Endothelial cell of umbilical vein (primary cell): Measurements from ENCODE around the gene TP53TG5. TPM values are rescaled to one million over a fixed set of nuclear protein-coding genes. Genes with fewer than 3 reads are reported as not detected.

Experiments used
- BruUV-seq: library from RNA; stranded (reverse); fragments of 400-500 nt; replicated peaks from 2 replicates; lab custom pipeline; 2021; lab: Mats Ljungman, UMichigan
- CTCF ChIA-PET: fragments of 300-600, 350-600 bp; sonication (Branson Sonifier 250); formaldehyde crosslinking; loops from one replicate; lab custom pipeline; 2021; ENCODE audit warnings: antibody characterized with exemption, inconsistent platforms; lab: Charles Lee
- POLR2A ChIA-PET: fragments of 300-600, 350-600 bp; sonication (Branson Sonifier 250); formaldehyde crosslinking; loops from one replicate; lab custom pipeline; 2021; ENCODE audit warnings: antibody characterized with exemption, inconsistent platforms; lab: Charles Lee
- DNase-seq: peaks from one replicate; pipeline ENCODE4 v3.0.0-alpha.2; 2011; ENCODE audit warnings: low read depth, low spot score
- FAIRE-seq: peaks from 2 replicates; lab custom pipeline; 2011; peaks lifted over from hg19 to GRCh38; lab: Jason Lieb, UNC
- H2AFZ ChIP-seq: 2 replicates; pipeline ENCODE4 v1.6.0; 2012; ENCODE audit warnings: low read depth, low read length, control low read depth, inconsistent platforms
- H3K27ac ChIP-seq: 2 replicates; pipeline ENCODE4 v1.5.1; 2011; ENCODE audit warnings: low read depth, mild to moderate bottlenecking, control low read depth, low read length, moderate library complexity; ENCODE audit not compliant: insufficient read depth
- H3K27me3 ChIP-seq, 2 experiments: 2 replicates each; pipeline versions ENCODE4 v1.6.0 to v1.6.1; 2011; ENCODE audit warnings: low read length in 2 of 2, mixed read lengths in 1 of 2; ENCODE audit not compliant: control insufficient read depth in 2 of 2, insufficient read depth in 2 of 2
- H3K36me3 ChIP-seq, 2 experiments: 2 replicates in 1 of 2; 3 replicates in 1 of 2; pipeline ENCODE4 v1.5.1; 2011; ENCODE audit warnings: low read length in 2 of 2, mild to moderate bottlenecking in 1 of 2, moderate library complexity in 1 of 2; ENCODE audit not compliant: control insufficient read depth in 2 of 2, insufficient read depth in 2 of 2; ENCODE audit errors: extremely low read depth in 1 of 2
- H3K4me1 ChIP-seq: 3 replicates; pipeline ENCODE4 v1.5.1; 2011; ENCODE audit warnings: mild to moderate bottlenecking, low read length; ENCODE audit not compliant: control insufficient read depth, insufficient read depth; ENCODE audit errors: extremely low read depth
- H3K4me2 ChIP-seq: 2 replicates; pipeline ENCODE4 v1.6.1; 2011; ENCODE audit warnings: low read length, control low read depth, mixed read lengths; ENCODE audit not compliant: insufficient read depth
- H3K4me3 ChIP-seq, 3 experiments: fragments of 200-600 bp in 1 of 3; sonication (generic), shearing (Covaris generic) in 1 of 3; replicated peaks in 1 of 3; 2 replicates each; pipeline ENCODE4 v1.5.1; 2011 to 2016; ENCODE audit warnings: control low read depth in 3 of 3, low read length in 3 of 3, mild to moderate bottlenecking in 2 of 3, inconsistent platforms in 1 of 3, low read depth in 1 of 3, moderate library complexity in 1 of 3; ENCODE audit not compliant: insufficient read depth in 1 of 3
- H3K79me2 ChIP-seq: 2 replicates; pipeline ENCODE4 v1.6.0; 2012; ENCODE audit warnings: low read length, inconsistent platforms; ENCODE audit not compliant: control insufficient read depth, insufficient read depth
- H3K9ac ChIP-seq: replicated peaks from 2 replicates; pipeline ENCODE3; 2011; ENCODE audit warnings: low read length, control low read depth; ENCODE audit not compliant: insufficient read depth; ENCODE audit errors: extremely low read depth
- H3K9me1 ChIP-seq: replicated peaks from 3 replicates; pipeline ENCODE4 v1.6.0; 2011; ENCODE audit warnings: mild to moderate bottlenecking, low read length; ENCODE audit not compliant: control insufficient read depth, insufficient read depth; ENCODE audit errors: extremely low read depth
- H3K9me3 ChIP-seq: replicated peaks from 2 replicates; pipeline ENCODE4 v1.5.1; 2012; ENCODE audit warnings: low read length, inconsistent platforms; ENCODE audit not compliant: control insufficient read depth, insufficient read depth
- H4K20me1 ChIP-seq: replicated peaks from 2 replicates; pipeline ENCODE3; 2011; ENCODE audit warnings: mild to moderate bottlenecking, low read length; ENCODE audit not compliant: control insufficient read depth, insufficient read depth; ENCODE audit errors: extremely low read depth
- EZH2 ChIP-seq: IDR thresholded peaks from 2 replicates; pipeline ENCODE4 v1.6.1; 2012; ENCODE audit warnings: borderline replicate concordance, low read depth, mild to moderate bottlenecking, moderate library complexity, low read length, inconsistent platforms; ENCODE audit not compliant: severe bottlenecking
- FOS ChIP-seq: IDR thresholded peaks from 2 replicates; pipeline ENCODE4 v1.6.1; 2011; ENCODE audit warnings: mild to moderate bottlenecking, low read length, moderate library complexity, borderline replicate concordance; ENCODE audit not compliant: insufficient read depth
- GATA2 ChIP-seq: IDR thresholded peaks from 2 replicates; pipeline ENCODE4 v1.7.0; 2011; ENCODE audit warnings: low read depth, mild to moderate bottlenecking, moderate library complexity, mixed read lengths, low read length; ENCODE audit not compliant: insufficient read length, insufficient read depth
- JUN ChIP-seq: IDR thresholded peaks from 2 replicates; pipeline ENCODE4 v1.6.1; 2011; ENCODE audit warnings: borderline replicate concordance, low read depth; ENCODE audit not compliant: insufficient read length, insufficient read depth
- MYC ChIP-seq: IDR thresholded peaks from one replicate; pipeline ENCODE4 v1.6.1; 2011; ENCODE audit warnings: mild to moderate bottlenecking, low read depth, low read length
- POLR2A ChIP-seq: IDR thresholded peaks from 2 replicates; pipeline ENCODE4 v1.6.1; 2012; ENCODE audit warnings: low read depth, mild to moderate bottlenecking, control low read depth, low read length
- POLR2AphosphoS5 ChIP-seq: IDR thresholded peaks from 2 replicates; pipeline ENCODE4 v1.6.1; 2012; ENCODE audit warnings: low read depth, mild to moderate bottlenecking, control low read depth, low read length, moderate library complexity; ENCODE audit not compliant: insufficient read depth
- dilution Hi-C: fragments of 300-500 bp; cut with MboI; formaldehyde crosslinking; loops from one replicate; pipeline ENCODE4 v1.15.0; 2019; ENCODE audit warnings: low sequenced_read_pairs; ENCODE audit not compliant: extremely low pct_ligation_motif_present
- intact Hi-C: fragments of 100-400 bp; cut with micrococcal nuclease; formaldehyde crosslinking; loops from one replicate; pipeline ENCODE4 v1.10.0; 2022
- polyA plus RNA-seq, 4 experiments: library from polyadenylated mRNA; depleted of rRNA in 3 of 4; stranded (reverse) in 3 of 4; unstranded in 1 of 4; fragments of >200 nt; gene quantifications; 2 replicates each; pipeline versions ENCODE4 v1.2.1 to v1.2.3, GENCODE V29; 2011 to 2012; ENCODE audit warnings: missing spikeins in 1 of 4
- total RNA-seq: library from RNA; stranded (reverse); gene quantifications from 2 replicates; pipeline ENCODE4 v1.2.3, GENCODE V29; 2021
- TF ChIP-seq, protein P1 (sequence below), 2 donors: IDR thresholded peaks; 1 replicate in 1 of 2; 2 replicates in 1 of 2; pipeline ENCODE4 v1.5.1; 2011; ENCODE audit warnings: low read length in 2 of 2, mild to moderate bottlenecking in 2 of 2, moderate library complexity in 2 of 2, control low read depth in 1 of 2, inconsistent platforms in 1 of 2, low read depth in 1 of 2; ENCODE audit not compliant: insufficient read depth in 1 of 2; ENCODE audit errors: extremely low read depth in 1 of 2
- TF ChIP-seq, protein P2 (sequence below): IDR thresholded peaks from 2 replicates; pipeline ENCODE4 v1.6.1; 2011; ENCODE audit not compliant: insufficient read depth, insufficient read length

The TP53TG5 gene
- total and polyA plus RNA-seq, 2 donors (not counting 3 experiments of a cell fraction or from before 2014, with no cell fraction given) = not detected

DNA sequence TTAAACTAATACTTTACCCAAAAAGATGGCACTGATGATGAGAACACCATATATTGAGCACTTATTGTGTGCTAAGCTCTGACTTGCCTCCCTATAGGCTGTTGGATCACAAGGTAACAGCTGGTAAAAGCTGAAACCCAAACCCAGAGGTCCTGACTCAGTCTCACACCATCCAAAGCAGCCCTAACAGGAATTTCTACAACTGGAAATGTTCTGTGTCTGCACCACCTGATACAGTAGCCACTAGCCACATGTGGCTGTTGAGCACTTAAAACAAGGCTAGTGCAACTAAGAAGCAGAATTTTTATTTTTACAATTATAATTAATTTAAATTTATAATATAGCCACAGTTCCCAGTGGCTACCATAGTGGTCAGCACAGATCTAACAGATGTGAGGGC, 54.4 kb downstream of the TP53TG5 start:
- peaks cover 0 to 3% of the 10 kb centered on the region in 2 experiments for H3K36me3 ChIP-seq
- H3K79me2 ChIP-seq = no peaks in the 10 kb centered on the region
- H3K9ac ChIP-seq = no peak overlapping the region
- no TSS peak for BruUV-seq
- DNase-seq (no peak), FAIRE-seq (no peak)
- H4K20me1 ChIP-seq = no peaks in the 10 kb centered on the region
- ChIA-PET CTCF (interaction anchor here (0.8 to 15.2 kb wide), 14 partner anchors 11 to 448 kb away, joined by 3 to 389 read pairs (median 8); partner anchors contain the start of gene SYS1), POLR2A (interaction anchor here (0.5 kb wide), 1 partner anchor 18 kb away, joined by 5 read pairs; no protein-coding TSS in a partner anchor)
- H3K9me3 ChIP-seq = no peaks in the 10 kb centered on the region
- H3K4me2 ChIP-seq = no peak overlapping the region
- H3K4me1 ChIP-seq = no peaks in the 10 kb centered on the region
- no peak for TF ChIP-seq EZH2
- TF ChIP-seq POLR2AphosphoS5 = no peak
- TF ChIP-seq FOS = no peak
- TF ChIP-seq JUN = no peak
- TF ChIP-seq, protein P1, sequence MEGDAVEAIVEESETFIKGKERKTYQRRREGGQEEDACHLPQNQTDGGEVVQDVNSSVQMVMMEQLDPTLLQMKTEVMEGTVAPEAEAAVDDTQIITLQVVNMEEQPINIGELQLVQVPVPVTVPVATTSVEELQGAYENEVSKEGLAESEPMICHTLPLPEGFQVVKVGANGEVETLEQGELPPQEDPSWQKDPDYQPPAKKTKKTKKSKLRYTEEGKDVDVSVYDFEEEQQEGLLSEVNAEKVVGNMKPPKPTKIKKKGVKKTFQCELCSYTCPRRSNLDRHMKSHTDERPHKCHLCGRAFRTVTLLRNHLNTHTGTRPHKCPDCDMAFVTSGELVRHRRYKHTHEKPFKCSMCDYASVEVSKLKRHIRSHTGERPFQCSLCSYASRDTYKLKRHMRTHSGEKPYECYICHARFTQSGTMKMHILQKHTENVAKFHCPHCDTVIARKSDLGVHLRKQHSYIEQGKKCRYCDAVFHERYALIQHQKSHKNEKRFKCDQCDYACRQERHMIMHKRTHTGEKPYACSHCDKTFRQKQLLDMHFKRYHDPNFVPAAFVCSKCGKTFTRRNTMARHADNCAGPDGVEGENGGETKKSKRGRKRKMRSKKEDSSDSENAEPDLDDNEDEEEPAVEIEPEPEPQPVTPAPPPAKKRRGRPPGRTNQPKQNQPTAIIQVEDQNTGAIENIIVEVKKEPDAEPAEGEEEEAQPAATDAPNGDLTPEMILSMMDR (IDR thresholded peaks at IDR 0.05; ENCODE audit: extremely low read depth in 1 of 2, insufficient read depth in 1 of 2, low read depth in 1 of 2, low read length in 2 of 2) = no peak
- no peak for TF ChIP-seq GATA2
- TF ChIP-seq POLR2A = no peak
- TF ChIP-seq, protein P2, sequence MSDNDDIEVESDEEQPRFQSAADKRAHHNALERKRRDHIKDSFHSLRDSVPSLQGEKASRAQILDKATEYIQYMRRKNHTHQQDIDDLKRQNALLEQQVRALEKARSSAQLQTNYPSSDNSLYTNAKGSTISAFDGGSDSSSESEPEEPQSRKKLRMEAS = no peak
- TF ChIP-seq MYC = no peak
- intact Hi-C loops (loop anchor here (1.0 kb wide), 2 partner anchors 113 to 127 kb away; no protein-coding TSS in a partner anchor), dilution Hi-C loops (no loop called here)
- no peak overlapping the region for H2AFZ ChIP-seq
- H3K4me3 ChIP-seq = no peak overlapping the region
- no peak overlapping the region for H3K27ac ChIP-seq
- no peaks in the 10 kb centered on the region for H3K9me1 ChIP-seq
- no peaks in the 10 kb centered on the region for H3K27me3 ChIP-seq
